Measurements from ENCODE around the gene GHDC.
"Not testable (repeated sequence)": the region's sequence is repeated elsewhere in the genome, so short reads cannot be mapped to it uniquely, and the experiment has no call there.

The GHDC gene

GRCh38 chr17:42146911-42147607 is 47.2 kb downstream of the GHDC start:
- Histone ChIP-seq H3K4me1 (ENCODE audit: control insufficient read depth, insufficient read depth, low read length) (peaks cover 6% of the 10 kb centered on the region), H3K36me3 (ENCODE audit: control insufficient read depth in 2 of 2, insufficient read depth in 2 of 2, low read length in 2 of 2) (peaks cover 8 to 13% of the 10 kb centered on the region in 2 donors), H3K27ac (ENCODE audit: low read length) (no peak overlapping the region), H3K9ac (ENCODE audit: low read length in 2 of 2) (no peak overlapping the region), H3K4me3 (ENCODE audit: low read length in 2 of 2) (no peak overlapping the region), H3K9me3 (ENCODE audit: control insufficient read depth in 2 of 2, low read length in 2 of 2) (no peaks in the 10 kb centered on the region), H3K27me3 (ENCODE audit: control insufficient read depth in 1 of 2, insufficient read depth in 2 of 2, low read length in 2 of 2) (no peaks in the 10 kb centered on the region)

DNA sequence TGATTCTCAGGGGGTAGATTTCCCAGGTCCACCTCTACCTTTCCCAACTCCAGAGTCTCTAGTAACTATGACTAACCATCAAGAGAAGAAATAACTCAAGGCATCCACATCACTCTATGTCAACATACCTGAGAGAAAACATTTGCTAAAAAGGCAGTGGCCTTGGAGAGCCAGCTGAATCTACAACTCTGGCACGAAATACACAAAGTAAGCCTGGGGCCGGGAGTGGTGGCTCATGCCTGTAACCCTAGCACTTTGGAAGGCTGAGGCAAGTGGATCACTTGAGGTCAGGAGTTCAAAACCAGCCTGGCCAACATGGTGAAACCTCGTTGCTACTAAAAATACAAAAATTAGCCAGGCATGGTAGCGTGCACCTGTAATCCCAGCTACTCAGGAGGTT is 51.2 kb downstream of the GHDC start:
- H3K27ac ChIP-seq (ENCODE audit: low read length); H3K4me3 ChIP-seq (ENCODE audit: low read length in 2 of 2); H3K9ac ChIP-seq (ENCODE audit: low read length in 2 of 2); H3K27me3 ChIP-seq (ENCODE audit: control insufficient read depth in 1 of 2, insufficient read depth in 2 of 2, low read length in 2 of 2); H3K9me3 ChIP-seq (ENCODE audit: control insufficient read depth in 2 of 2, low read length in 2 of 2): not testable (repeated sequence)
- H3K36me3 ChIP-seq (ENCODE audit: control insufficient read depth in 2 of 2, insufficient read depth in 2 of 2, low read length in 2 of 2), result peaks cover 8 to 14% of the 10 kb centered on the region in 2 donors
- H3K4me1 ChIP-seq (ENCODE audit: control insufficient read depth, insufficient read depth, low read length), result peaks cover 17% of the 10 kb centered on the region

- Histone ChIP-seq H3K27me3 (ENCODE audit: control insufficient read depth in 1 of 2, insufficient read depth in 2 of 2, low read length in 2 of 2) (no peaks in the 10 kb centered on the region), H3K9me3 (ENCODE audit: control insufficient read depth in 2 of 2, low read length in 2 of 2) (no peaks in the 10 kb centered on the region), H3K4me1 (ENCODE audit: control insufficient read depth, insufficient read depth, low read length) (peaks cover 19% of the 10 kb centered on the region), H3K4me3 (ENCODE audit: low read length in 2 of 2) (no peak overlapping the region), H3K27ac (ENCODE audit: low read length) (no peak overlapping the region), H3K9ac (ENCODE audit: low read length in 2 of 2) (no peak overlapping the region), H3K36me3 (ENCODE audit: control insufficient read depth in 2 of 2, insufficient read depth in 2 of 2, low read length in 2 of 2) (peaks cover 8 to 14% of the 10 kb centered on the region in 2 donors)
Measured at GRCh38 chr17:42142371-42142896, 51.9 kb downstream of the GHDC start.

- Histone ChIP-seq H3K9ac (ENCODE audit: low read length in 2 of 2) (no peak overlapping the region), H3K27ac (ENCODE audit: low read length) (no peak overlapping the region), H3K4me1 (ENCODE audit: control insufficient read depth, insufficient read depth, low read length) (peaks cover 19% of the 10 kb centered on the region), H3K36me3 (ENCODE audit: control insufficient read depth in 2 of 2, insufficient read depth in 2 of 2, low read length in 2 of 2) (peaks cover 3 to 12% of the 10 kb centered on the region in 2 donors), H3K4me3 (ENCODE audit: low read length in 2 of 2) (no peak overlapping the region), H3K27me3 (ENCODE audit: control insufficient read depth in 1 of 2, insufficient read depth in 2 of 2, low read length in 2 of 2) (no peaks in the 10 kb centered on the region), H3K9me3 (ENCODE audit: control insufficient read depth in 2 of 2, low read length in 2 of 2) (no peaks in the 10 kb centered on the region)
Measured at GRCh38 chr17:42141382-42141781, 52.9 kb downstream of the GHDC start.

GRCh38 chr17:42140690-42141089 is 53.6 kb downstream of the GHDC start:
- not testable (repeated sequence) for H3K27me3 ChIP-seq (ENCODE audit: control insufficient read depth in 1 of 2, insufficient read depth in 2 of 2, low read length in 2 of 2); H3K4me3 ChIP-seq (ENCODE audit: low read length in 2 of 2); H3K27ac ChIP-seq (ENCODE audit: low read length); H3K9ac ChIP-seq (ENCODE audit: low read length in 2 of 2); H3K9me3 ChIP-seq (ENCODE audit: control insufficient read depth in 2 of 2, low read length in 2 of 2)
- peaks cover 5 to 12% of the 10 kb centered on the region in 2 donors for H3K36me3 ChIP-seq (ENCODE audit: control insufficient read depth in 2 of 2, insufficient read depth in 2 of 2, low read length in 2 of 2)
- peaks cover 19% of the 10 kb centered on the region for H3K4me1 ChIP-seq (ENCODE audit: control insufficient read depth, insufficient read depth, low read length)
